B cell (primary cell): ENCODE results near the gene NXF2. TPM values are rescaled to one million over a fixed set of nuclear protein-coding genes. Genes with fewer than 3 reads are reported as not detected.

ENCODE experiments used
- ATAC-seq: fragments of 200-7000 bp; cut with Tn5 transposase; one replicate; pipeline ENCODE4 v1.10.0; 2021; ENCODE audit warnings: low read depth, mild to moderate bottlenecking, moderate number of reproducible peaks, moderate library complexity
- CTCF ChIA-PET: fragments of 350-600 bp; sonication (Branson Sonifier 250); formaldehyde crosslinking; loops from one replicate; lab custom pipeline; 2021; ENCODE audit warnings: antibody characterized with exemption, inconsistent platforms; lab: Charles Lee
- POLR2A ChIA-PET: fragments of 350-600 bp; sonication (Branson Sonifier 250); formaldehyde crosslinking; loops from one replicate; lab custom pipeline; 2021; ENCODE audit warnings: antibody characterized with exemption; lab: Charles Lee
- DNase-seq: peaks from one replicate; pipeline ENCODE4 v3.0.0; 2013
- H2AFZ ChIP-seq: 2 replicates; pipeline ENCODE4 v1.6.1; 2012; ENCODE audit warnings: mild to moderate bottlenecking, low read depth, low read length; ENCODE audit not compliant: insufficient read depth, poor library complexity, severe bottlenecking
- H3K27ac ChIP-seq, 2 donors: 1 replicate in 1 of 2; 2 replicates in 1 of 2; pipeline ENCODE4 v1.5.1; 2012 to 2013; ENCODE audit warnings: low read length in 2 of 2, mild to moderate bottlenecking in 2 of 2, moderate library complexity in 1 of 2
- H3K27me3 ChIP-seq, 4 experiments: fragments of 200-600 bp in 1 of 4; sonication (generic) in 1 of 4; replicated peaks in 1 of 4; 1 replicate in 2 of 4; 2 replicates in 2 of 4; pipeline versions ENCODE4 v1.6.1 to v1.7.0; 2013 to 2016; ENCODE audit warnings: low read length in 3 of 4, mild to moderate bottlenecking in 2 of 4, mixed read lengths in 1 of 4, moderate library complexity in 1 of 4; ENCODE audit not compliant: insufficient read depth in 4 of 4, control insufficient read depth in 3 of 4; ENCODE audit errors: control extremely low read depth in 1 of 4
- H3K36me3 ChIP-seq, 2 experiments: replicated peaks in 1 of 2; 1 replicate in 1 of 2; 2 replicates in 1 of 2; pipeline versions ENCODE4 v1.6.1 to v1.7.1; 2013; ENCODE audit warnings: low read length in 1 of 2; ENCODE audit not compliant: insufficient read depth in 2 of 2, control insufficient read depth in 1 of 2; ENCODE audit errors: control extremely low read depth in 1 of 2, extremely low read depth in 1 of 2
- H3K4me1 ChIP-seq, 2 donors: fragments of 200-600 bp in 1 of 2; sonication (generic) in 1 of 2; 1 replicate in 1 of 2; 2 replicates in 1 of 2; pipeline versions ENCODE4 v1.5.1 to v1.6.1; 2013 to 2017; ENCODE audit warnings: low read length in 2 of 2; ENCODE audit not compliant: control insufficient read depth in 2 of 2, insufficient read depth in 2 of 2
- H3K4me2 ChIP-seq: replicated peaks from 2 replicates; pipeline ENCODE3; 2012; ENCODE audit warnings: mild to moderate bottlenecking, low read depth, low read length; ENCODE audit not compliant: poor library complexity, severe bottlenecking
- H3K4me3 ChIP-seq, 5 experiments: fragments of 200-600 bp in 1 of 5; sonication (generic) in 1 of 5; 1 replicate in 3 of 5; 2 replicates in 2 of 5; pipeline versions ENCODE4 v1.5.1 to v1.7.0; 2011 to 2016; ENCODE audit warnings: low read length in 4 of 5, mild to moderate bottlenecking in 4 of 5, low read depth in 2 of 5, control low read depth in 1 of 5, moderate library complexity in 1 of 5; ENCODE audit not compliant: insufficient read depth in 1 of 5; ENCODE audit errors: control extremely low read depth in 1 of 5, extremely low read depth in 1 of 5
- H3K79me2 ChIP-seq: fragments of 200-600 bp; sonication (generic); one replicate; pipeline ENCODE4 v1.6.0; 2016; ENCODE audit warnings: low read length; ENCODE audit not compliant: control insufficient read depth, insufficient read depth
- H3K9ac ChIP-seq: fragments of 200-600 bp; sonication (generic); 2 replicates; pipeline ENCODE4 v1.6.1; 2017; ENCODE audit warnings: mild to moderate bottlenecking, low read length, moderate library complexity
- H3K9me3 ChIP-seq, 3 donors: one replicate each; pipeline versions ENCODE4 v1.6.1 to v1.7.1; 2013; ENCODE audit warnings: low read length in 2 of 3; ENCODE audit not compliant: control insufficient read depth in 2 of 3, insufficient read depth in 1 of 3; ENCODE audit errors: control extremely low read depth in 1 of 3
- H4K20me1 ChIP-seq: 2 replicates; pipeline ENCODE4 v1.6.0; 2012; ENCODE audit warnings: mild to moderate bottlenecking, low read length; ENCODE audit not compliant: insufficient read depth, control insufficient read depth, poor library complexity, severe bottlenecking
- H3K27ac Mint-ChIP-seq: one replicate; pipeline ENCODE4 v1.8.0; 2021; ENCODE audit warnings: mixed read lengths
- H3K27me3 Mint-ChIP-seq: one replicate; pipeline ENCODE4 v1.8.0; 2021; ENCODE audit warnings: mixed read lengths
- H3K4me1 Mint-ChIP-seq: one replicate; pipeline ENCODE4 v1.8.0; 2021; ENCODE audit warnings: mixed read lengths
- H3K4me3 Mint-ChIP-seq: one replicate; pipeline ENCODE4 v1.8.0; 2021; ENCODE audit warnings: mixed read lengths
- H3K9me3 Mint-ChIP-seq: one replicate; pipeline ENCODE4 v1.8.0; 2022; ENCODE audit warnings: mixed read lengths; ENCODE audit not compliant: insufficient read depth
- CTCF ChIP-seq: fragments of 200-600 bp; IDR thresholded peaks from one replicate; pipeline ENCODE4 v1.8.0; 2022; ENCODE audit warnings: antibody characterized with exemption, mild to moderate bottlenecking
- EZH2 ChIP-seq: IDR thresholded peaks from 2 replicates; pipeline ENCODE4 v1.6.1; 2012; ENCODE audit warnings: borderline replicate concordance, low read depth, mild to moderate bottlenecking, moderate library complexity, low read length; ENCODE audit not compliant: insufficient read depth, poor library complexity, severe bottlenecking
- WGBS: methylation state at CpG from one replicate; pipeline ENCODE4 v1.1.5; 2013; ENCODE audit warnings: missing lambda C conversion rate; ENCODE audit not compliant: insufficient coverage; 5-methylcytosine and 5-hydroxymethylcytosine counted together
- intact Hi-C: fragments of 100-400 bp; cut with micrococcal nuclease; formaldehyde crosslinking; loops from one replicate; pipeline ENCODE4 v1.10.0; 2022
- polyA plus RNA-seq: library from polyadenylated mRNA; depleted of rRNA; stranded (reverse); fragments of >200 nt; gene quantifications from 2 replicates; pipeline ENCODE4 v1.2.3, GENCODE V29; 2012
- total RNA-seq, 2 donors: library from RNA; stranded (reverse); fragments of 120-200 nt in 1 of 2; gene quantifications; 1 replicate in 1 of 2; 2 replicates in 1 of 2; pipeline versions ENCODE4 v1.2.3 to v1.2.4, GENCODE V29; 2013 to 2022

Gene NXF2
- total and polyA plus RNA-seq, 2 donors (not counting 1 experiment from before 2014, with no cell fraction given) = not detected

- H2AFZ ChIP-seq = no peak overlapping the region
- H3K9me3 ChIP-seq = no peaks in the 10 kb centered on the region
- TF ChIP-seq EZH2 = no peak
- no peak for TF ChIP-seq CTCF
- no peaks in the 10 kb centered on the region for H3K27me3 ChIP-seq
- H3K4me2 ChIP-seq = no peak overlapping the region
- whole genome bisulfite sequencing = 100% methylated on average over 1 of the region's 4 CpGs
- no peaks in the 10 kb centered on the region for H3K4me1 ChIP-seq
- H3K36me3 ChIP-seq = no peaks in the 10 kb centered on the region
- H3K9ac ChIP-seq = no peak overlapping the region
- intact Hi-C loops = no loop called here
- H4K20me1 ChIP-seq = no peaks in the 10 kb centered on the region
- Mint-ChIP-seq H3K4me1 (no peaks in the 10 kb centered on the region), H3K9me3 (no peaks in the 10 kb centered on the region), H3K27me3 (no peaks in the 10 kb centered on the region), H3K27ac (no peak overlapping the region), H3K4me3 (no peak overlapping the region)
- ChIA-PET CTCF (no interaction called here), POLR2A (no interaction called here)
- H3K27ac ChIP-seq = no peak overlapping the region
- no peak overlapping the region for H3K4me3 ChIP-seq
- no peak for ATAC-seq
- no peaks in the 10 kb centered on the region for H3K79me2 ChIP-seq
- DNase-seq = no peak
These were observed 91.2 kb downstream of the NXF2 start for GRCh38 chrX:102338162-102338561.

DNA sequence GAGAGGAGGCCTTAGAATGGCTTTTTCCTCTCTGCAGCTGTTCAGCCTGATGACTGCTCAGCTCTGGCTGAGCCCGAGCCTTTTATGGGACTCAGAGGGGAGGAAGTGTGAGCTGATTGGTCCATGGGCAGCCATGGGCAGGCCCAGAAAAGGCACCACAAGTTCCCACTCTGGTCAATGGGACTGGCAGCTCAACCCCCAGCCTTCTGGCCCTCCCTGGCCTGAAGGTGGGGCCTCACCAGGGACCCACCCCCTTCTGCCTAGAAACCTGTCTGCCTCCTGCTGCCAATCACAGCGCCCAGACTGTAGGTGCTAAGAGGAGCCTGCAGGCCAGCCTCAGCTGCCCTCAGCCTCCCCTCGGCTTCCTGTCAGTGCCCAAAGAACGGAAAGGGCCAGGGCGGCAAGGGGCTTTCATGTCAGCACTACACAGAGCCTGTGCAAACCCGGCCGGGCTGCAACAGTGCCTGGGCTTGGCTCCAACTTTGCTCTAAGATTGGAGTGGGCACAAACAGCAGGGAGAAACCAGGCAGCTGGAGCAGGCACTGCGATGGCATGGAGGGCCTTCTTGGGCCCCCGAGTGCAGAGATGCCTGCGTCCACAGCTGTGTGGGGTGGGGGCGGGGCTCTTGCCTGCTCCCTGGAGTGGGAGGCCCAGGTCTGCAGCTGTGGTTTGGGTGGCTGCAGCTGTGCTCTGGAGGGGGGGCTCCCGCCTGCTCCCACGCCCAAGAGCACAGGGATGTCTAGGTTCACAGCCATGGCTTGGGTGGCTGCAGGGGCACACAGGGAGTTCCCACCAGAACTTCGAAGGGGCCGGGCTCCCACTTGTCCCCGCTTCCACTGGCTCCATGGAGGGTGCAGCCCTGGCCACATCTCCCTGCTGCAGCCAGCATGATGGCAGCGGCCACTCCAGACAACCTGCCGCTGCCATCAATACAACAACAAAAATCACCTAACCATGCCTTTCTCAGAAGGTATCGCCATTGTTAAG lies 92.6 kb downstream of the NXF2 start:
- no peaks in the 10 kb centered on the region for H4K20me1 ChIP-seq
- ATAC-seq (no peak), DNase-seq (peak; percentile 1)
- no peaks in the 10 kb centered on the region for H3K9me3 Mint-ChIP-seq
- no peaks in the 10 kb centered on the region for H3K9me3 ChIP-seq
- 95% methylated on average over 13 of the region's 19 CpGs for WGBS
- no peak overlapping the region for H3K4me3 Mint-ChIP-seq
- H3K36me3 ChIP-seq = no peaks in the 10 kb centered on the region
- no peak overlapping the region for H3K4me2 ChIP-seq
- H3K27me3 Mint-ChIP-seq = no peaks in the 10 kb centered on the region
- H3K79me2 ChIP-seq = no peaks in the 10 kb centered on the region
- ChIA-PET POLR2A (no interaction called here), CTCF (no interaction called here)
- H3K27ac Mint-ChIP-seq = no peak overlapping the region
- no peaks in the 10 kb centered on the region for H3K4me1 ChIP-seq
- TF ChIP-seq CTCF = no peak
- TF ChIP-seq EZH2 = no peak
- H2AFZ ChIP-seq = no peak overlapping the region
- H3K9ac ChIP-seq = no peak overlapping the region
- no peak overlapping the region for H3K4me3 ChIP-seq
- H3K4me1 Mint-ChIP-seq = no peaks in the 10 kb centered on the region
- no peak overlapping the region for H3K27ac ChIP-seq
- no peaks in the 10 kb centered on the region for H3K27me3 ChIP-seq
- intact Hi-C loops = no loop called here
